HFFc6 (cell line): Measurements from ENCODE around the gene CD52. TPM values are rescaled to one million over a fixed set of nuclear protein-coding genes. Genes with fewer than 3 reads are reported as not detected.

Experiments used
- DNase-seq: peaks from one replicate; pipeline ENCODE4 v3.0.0-alpha.2; 2018
- H3K27ac Mint-ChIP-seq: 2 replicates; pipeline ENCODE4 v1.8.0; 2020; ENCODE audit warnings: mild to moderate bottlenecking, mixed read lengths
- H3K27me3 Mint-ChIP-seq: 2 replicates; pipeline ENCODE4 v1.8.0; 2021; ENCODE audit warnings: mild to moderate bottlenecking, moderate library complexity, mixed read lengths; ENCODE audit not compliant: insufficient read depth
- H3K36me3 Mint-ChIP-seq: 2 replicates; pipeline ENCODE4 v1.8.0; 2021; ENCODE audit warnings: low read depth, mixed read lengths
- H3K4me1 Mint-ChIP-seq: 2 replicates; pipeline ENCODE4 v1.8.0; 2020; ENCODE audit warnings: low read depth, mixed read lengths
- H3K4me3 Mint-ChIP-seq: 2 replicates; pipeline ENCODE4 v1.8.0; 2020; ENCODE audit warnings: mild to moderate bottlenecking, moderate library complexity, mixed read lengths
- H3K9me3 Mint-ChIP-seq: 2 replicates; pipeline ENCODE4 v1.8.0; 2020; ENCODE audit warnings: mild to moderate bottlenecking, mixed read lengths
- CTCF ChIP-seq: fragments of 200-600 bp; sonication (generic); IDR thresholded peaks from 2 replicates; pipeline ENCODE4 v1.5.0; 2021; ENCODE audit warnings: antibody characterized with exemption, mild to moderate bottlenecking
- total RNA-seq, 6 experiments: library from RNA; stranded (reverse); fragmentation: NEBNext Ultra II Directional; extraction: Animal tissue kit (Norgen Biotek cat#: 25700); gene quantifications; 2 replicates in 1 of 6; 3 replicates in 5 of 6; pipeline ENCODE4 v1.2.3, GENCODE V29; 2021

CD52 gene
- total RNA-seq, 6 experiments from 2014 or later, result not detected

- DNase-seq, result no peak
- no peak overlapping the region for H3K4me3 Mint-ChIP-seq
- no peaks in the 10 kb centered on the region; the same call in 1 of the 2 replicates for H3K36me3 Mint-ChIP-seq
- H3K27me3 Mint-ChIP-seq, result peaks cover 17% of the 10 kb centered on the region
- no peak overlapping the region for H3K27ac Mint-ChIP-seq
- no peak for TF ChIP-seq CTCF
- H3K4me1 Mint-ChIP-seq, result peaks cover 17% of the 10 kb centered on the region
- H3K9me3 Mint-ChIP-seq, result peaks cover 5% of the 10 kb centered on the region; the same call in 1 of the 2 replicates
Observed at GRCh38 chr1:26368486-26368885, 50.7 kb downstream of the CD52 start.

Other genes starting within 250 kb of the CD52 start
- 1 to 10 TPM; 2.5 to 4.4 (median 3.8) TPM for gene PDIK1L, start 206.1 kb upstream of the CD52 start, total RNA-seq
- gene FAM110D, start 158.9 kb upstream of the CD52 start, total RNA-seq, result not detected
- not detected for gene C1orf232, start 149.0 kb upstream of the CD52 start, total RNA-seq
- 10 to 100 TPM; 33.5 to 46.3 (median 38.7) TPM for gene ZNF593, start 148.1 kb upstream of the CD52 start, total RNA-seq
- gene ZNF593OS, start 146.1 kb upstream of the CD52 start, total RNA-seq, result not detected
- gene CNKSR1, start 140.5 kb upstream of the CD52 start, total RNA-seq, result under 1 TPM; 0.19 to 0.57 (median 0.33) TPM
- gene CATSPER4, start 127.4 kb upstream of the CD52 start, total RNA-seq, result not detected
- gene CEP85, start 83.8 kb upstream of the CD52 start, total RNA-seq, result 1 to 10 TPM; 4.9 to 8.6 (median 8.4) TPM
- 100 to 1,000 TPM; 731 to 914 (median 779) TPM for gene SH3BGRL3, start 37.9 kb upstream of the CD52 start, total RNA-seq
- 10 to 100 TPM in 4 of 6 experiments, 1 to 10 TPM in 2; 9.5 to 11.9 (median 10.5) TPM for gene UBXN11, start 11.3 kb upstream of the CD52 start, total RNA-seq
- not detected for gene CRYBG2, start 36.2 kb downstream of the CD52 start, total RNA-seq
- gene ZNF683, start 54.8 kb downstream of the CD52 start, total RNA-seq, result not detected
- gene LIN28A, start 92.9 kb downstream of the CD52 start, total RNA-seq, result not detected
- gene DHDDS, start 114.4 kb downstream of the CD52 start, total RNA-seq, result 10 to 100 TPM; 68.3 to 76.1 (median 70.8) TPM
- gene HMGN2, start 154.5 kb downstream of the CD52 start, total RNA-seq, result 100 to 1,000 TPM; 440 to 699 (median 668) TPM
- gene RPS6KA1, start 211.8 kb downstream of the CD52 start, total RNA-seq, result 1 to 10 TPM; 1.5 to 2.6 (median 1.7) TPM